Glutamatergic neuron (in vitro differentiated cells): ENCODE measurements around the gene MED13L. TPM values are rescaled to one million over a fixed set of nuclear protein-coding genes. Genes with fewer than 3 reads are reported as not detected.

ENCODE experiments used
- DNase-seq: peaks from one replicate; pipeline ENCODE4 v3.0.0; 2022
- H3K27ac Mint-ChIP-seq: one replicate; pipeline ENCODE4 v1.8.0; 2020; ENCODE audit warnings: mild to moderate bottlenecking, mixed read lengths, inconsistent platforms; ENCODE audit not compliant: unreplicated experiment
- H3K27me3 Mint-ChIP-seq: one replicate; pipeline ENCODE4 v1.8.0; 2020; ENCODE audit warnings: mild to moderate bottlenecking, moderate library complexity, mixed read lengths, inconsistent platforms; ENCODE audit not compliant: unreplicated experiment
- H3K36me3 Mint-ChIP-seq: one replicate; pipeline ENCODE4 v1.8.0; 2020; ENCODE audit warnings: mild to moderate bottlenecking, mixed read lengths, inconsistent platforms; ENCODE audit not compliant: unreplicated experiment
- H3K4me1 Mint-ChIP-seq: one replicate; pipeline ENCODE4 v1.8.0; 2020; ENCODE audit warnings: mild to moderate bottlenecking, low read depth, mixed read lengths, inconsistent platforms; ENCODE audit not compliant: unreplicated experiment
- H3K4me3 Mint-ChIP-seq: one replicate; pipeline ENCODE4 v1.8.0; 2020; ENCODE audit warnings: mild to moderate bottlenecking, mixed read lengths, inconsistent platforms; ENCODE audit not compliant: unreplicated experiment
- H3K9me3 Mint-ChIP-seq: one replicate; pipeline ENCODE4 v1.8.0; 2020; ENCODE audit warnings: mild to moderate bottlenecking, moderate library complexity, mixed read lengths, inconsistent platforms; ENCODE audit not compliant: unreplicated experiment
- total RNA-seq: library from RNA; stranded (reverse); fragmentation: NEBNext Ultra II Directional; extraction: Animal tissue kit (Norgen Biotek cat#: 25700); gene quantifications from one replicate; pipeline ENCODE4 v1.2.1, GENCODE V29; 2021; ENCODE audit not compliant: unreplicated experiment
- TF ChIP-seq, protein P1 (sequence below): fragments of 200-600 bp; sonication (generic); IDR thresholded peaks from one replicate; pipeline ENCODE4 v1.5.0; 2021; ENCODE audit not compliant: partially characterized antibody, unreplicated experiment

MED13L gene
- total RNA-seq, 1 donor from 2014 or later, result 95.5 TPM

GRCh38 chr12:116144384-116144783 is 133.1 kb downstream of the MED13L start:
- Mint-ChIP-seq H3K36me3 (no peaks in the 10 kb centered on the region), H3K4me1 (peaks cover 15% of the 10 kb centered on the region), H3K27ac (no peak overlapping the region), H3K9me3 (no peaks in the 10 kb centered on the region), H3K4me3 (no peak overlapping the region), H3K27me3 (no peaks in the 10 kb centered on the region)
- TF ChIP-seq, protein P1, sequence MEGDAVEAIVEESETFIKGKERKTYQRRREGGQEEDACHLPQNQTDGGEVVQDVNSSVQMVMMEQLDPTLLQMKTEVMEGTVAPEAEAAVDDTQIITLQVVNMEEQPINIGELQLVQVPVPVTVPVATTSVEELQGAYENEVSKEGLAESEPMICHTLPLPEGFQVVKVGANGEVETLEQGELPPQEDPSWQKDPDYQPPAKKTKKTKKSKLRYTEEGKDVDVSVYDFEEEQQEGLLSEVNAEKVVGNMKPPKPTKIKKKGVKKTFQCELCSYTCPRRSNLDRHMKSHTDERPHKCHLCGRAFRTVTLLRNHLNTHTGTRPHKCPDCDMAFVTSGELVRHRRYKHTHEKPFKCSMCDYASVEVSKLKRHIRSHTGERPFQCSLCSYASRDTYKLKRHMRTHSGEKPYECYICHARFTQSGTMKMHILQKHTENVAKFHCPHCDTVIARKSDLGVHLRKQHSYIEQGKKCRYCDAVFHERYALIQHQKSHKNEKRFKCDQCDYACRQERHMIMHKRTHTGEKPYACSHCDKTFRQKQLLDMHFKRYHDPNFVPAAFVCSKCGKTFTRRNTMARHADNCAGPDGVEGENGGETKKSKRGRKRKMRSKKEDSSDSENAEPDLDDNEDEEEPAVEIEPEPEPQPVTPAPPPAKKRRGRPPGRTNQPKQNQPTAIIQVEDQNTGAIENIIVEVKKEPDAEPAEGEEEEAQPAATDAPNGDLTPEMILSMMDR, result no peak
- DNase-seq, result no peak

- Mint-ChIP-seq H3K27ac (no peak overlapping the region), H3K9me3 (no peaks in the 10 kb centered on the region), H3K4me1 (peaks cover 15% of the 10 kb centered on the region), H3K4me3 (no peak overlapping the region), H3K36me3 (no peaks in the 10 kb centered on the region), H3K27me3 (no peaks in the 10 kb centered on the region)
- DNase-seq, result no peak
- TF ChIP-seq, protein P1, result no peak
Measured at GRCh38 chr12:116143909-116144308, 133.6 kb downstream of the MED13L start.

GRCh38 chr12:116142936-116143898 is 134.3 kb downstream of the MED13L start:
- H3K9me3 Mint-ChIP-seq, result no peaks in the 10 kb centered on the region

GRCh38 chr12:116141833-116142162 is 135.7 kb downstream of the MED13L start:
- no peak overlapping the region for H3K4me3 Mint-ChIP-seq
- no peaks in the 10 kb centered on the region for H3K27me3 Mint-ChIP-seq
- no peaks in the 10 kb centered on the region for H3K36me3 Mint-ChIP-seq
- peaks cover 15% of the 10 kb centered on the region for H3K4me1 Mint-ChIP-seq
- DNase-seq, result no peak
- TF ChIP-seq, protein P1, result no peak
- peaks cover 2% of the 10 kb centered on the region for H3K9me3 Mint-ChIP-seq
- H3K27ac Mint-ChIP-seq, result no peak overlapping the region

More at GRCh38 chr12:116142936-116143898, 134.3 kb downstream of the MED13L start:
- Mint-ChIP-seq H3K27ac (no peak overlapping the region), H3K36me3 (no peaks in the 10 kb centered on the region), H3K4me1 (peaks cover 15% of the 10 kb centered on the region), H3K4me3 (no peak overlapping the region), H3K27me3 (no peaks in the 10 kb centered on the region)
- TF ChIP-seq, protein P1, result no peak
- DNase-seq, result no peak
